Renal cortex interstitium (tissue), 11 donors: ENCODE results near the gene LRIG1. TPM values are rescaled to one million over a fixed set of nuclear protein-coding genes. Genes with fewer than 3 reads are reported as not detected.

ENCODE experiments used
- DNase-seq, 11 donors: peaks; one replicate each; pipeline ENCODE4 v3.0.0-alpha.2; 2013; ENCODE audit warnings: low read depth in 9 of 11, low spot score in 4 of 11; ENCODE audit errors: extremely low read depth in 1 of 11
- polyA plus RNA-seq, 3 donors: library from polyadenylated mRNA; unstranded; fragments of 120-200 nt; gene quantifications; one replicate each; pipeline ENCODE4 v1.2.1, GENCODE V29; 2013; ENCODE audit not compliant: insufficient read length in 3 of 3

LRIG1 gene
- polyA plus RNA-seq, 3 donors: 22.2 to 24.3 (median 23.7) TPM

GRCh38 chr3:66478960-66479359 is 21.9 kb downstream of the LRIG1 start:
- no peak for DNase-seq

- no peak for DNase-seq
These were observed 23.0 kb downstream of the LRIG1 start for GRCh38 chr3:66477856-66478255.

GRCh38 chr3:66476852-66477381 is 23.9 kb downstream of the LRIG1 start:
- no peak for DNase-seq

GRCh38 chr3:66475386-66476020 is 25.3 kb downstream of the LRIG1 start:
- DNase-seq: no peak

GRCh38 chr3:66473692-66474091 is 27.1 kb downstream of the LRIG1 start:
- no peak for DNase-seq

GRCh38 chr3:66473181-66473580 is 27.6 kb downstream of the LRIG1 start:
- DNase-seq: no peak

- no peak for DNase-seq
These were observed 28.3 kb downstream of the LRIG1 start for GRCh38 chr3:66472313-66473134.

GRCh38 chr3:66470956-66471686 is 29.7 kb downstream of the LRIG1 start:
- DNase-seq: no peak

GRCh38 chr3:66470285-66470684 is 30.5 kb downstream of the LRIG1 start:
- DNase-seq: no peak

GRCh38 chr3:66469220-66469640 is 31.6 kb downstream of the LRIG1 start:
- no peak for DNase-seq

GRCh38 chr3:66467996-66468735 is 32.7 kb downstream of the LRIG1 start:
- no peak for DNase-seq

- DNase-seq: no peak
These were observed 34.1 kb downstream of the LRIG1 start for GRCh38 chr3:66466606-66467270.

GRCh38 chr3:66465587-66465986 is 35.2 kb downstream of the LRIG1 start:
- DNase-seq: no peak

- no peak for DNase-seq
These were observed 35.8 kb downstream of the LRIG1 start for GRCh38 chr3:66465034-66465433.

GRCh38 chr3:66464512-66464894 is 36.3 kb downstream of the LRIG1 start:
- no peak for DNase-seq

- no peak for DNase-seq
These were observed 36.9 kb downstream of the LRIG1 start for GRCh38 chr3:66463730-66464511.

GRCh38 chr3:66463054-66463631 is 37.7 kb downstream of the LRIG1 start:
- DNase-seq: no peak

- DNase-seq: no peak
These were observed 43.6 kb downstream of the LRIG1 start for GRCh38 chr3:66457252-66457651.
